ENCODE measurements around the gene RYR1.

- TF ChIP-seq CTCF (IDR thresholded peaks at IDR 0.05; ENCODE audit: low read depth, low read length) (no peak), POLR2A (IDR thresholded peaks at IDR 0.05; ENCODE audit: extremely low read depth, insufficient read length) (no peak)
These were observed 72.9 kb downstream of the RYR1 start for GRCh38 chr19:38506375-38506722.
